OCI-LY7 (cell line): ENCODE data around the gene LRRC8C.

ENCODE experiments used
- CTCF ChIP-seq: fragments of 200-600 bp; sonication (generic); conservative IDR thresholded peaks from 2 replicates; pipeline ENCODE4 v1.5.1; 2014; ENCODE audit warnings: mild to moderate bottlenecking, antibody characterized with exemption, low read length, moderate library complexity, mixed read lengths
- EZH2phosphoT487 ChIP-seq: fragments of 200-600 bp; sonication (generic); IDR thresholded peaks from 2 replicates; pipeline ENCODE4 v1.6.1; 2018; ENCODE audit warnings: low read depth, borderline replicate concordance, mild to moderate bottlenecking, mixed run types, antibody characterized with exemption, low read length, moderate library complexity, mixed read lengths

- TF ChIP-seq CTCF, result no peak
- no peak for TF ChIP-seq EZH2phosphoT487
Observed at GRCh38 chr1:89665941-89666340, 33.0 kb downstream of the LRRC8C start.
